ENCODE data around the gene MYRIP. TPM values are rescaled to one million over a fixed set of nuclear protein-coding genes. Genes with fewer than 3 reads are reported as not detected.

MYRIP gene
- polyA plus RNA-seq, 1 of the 3 experiments (the other 2 are of a cell fraction): 1.2 TPM

DNA sequence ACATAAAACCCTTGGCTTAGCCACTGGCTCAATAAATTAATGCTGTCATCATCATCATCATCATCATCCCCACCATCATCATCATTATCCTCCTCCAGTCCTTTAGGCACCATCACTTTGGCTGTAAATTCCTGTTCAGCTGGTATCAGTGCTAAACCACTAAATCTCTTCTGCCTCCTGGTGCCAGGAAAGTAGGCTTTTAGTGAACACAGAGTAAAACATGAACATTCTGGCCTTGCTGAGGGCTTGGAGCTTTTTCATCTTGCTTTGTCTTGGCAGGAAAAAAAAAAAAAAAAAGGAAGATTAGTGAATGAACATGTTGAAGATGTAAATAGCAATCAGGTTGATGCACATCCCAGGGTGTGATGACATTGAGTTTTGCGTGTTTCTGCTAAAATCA is 432.8 kb downstream of the MYRIP start:
- H3K4me1 ChIP-seq (ENCODE audit: control insufficient read depth in 1 of 2, insufficient read depth in 2 of 2, low read depth in 1 of 2, low read length in 1 of 2): no peaks in the 10 kb centered on the region
- H3F3A ChIP-seq (replicated peaks; ENCODE audit: insufficient read depth): no peaks in the 10 kb centered on the region
- 59% methylated on average over 1 of the region's 1 CpG for WGBS (ENCODE audit: low lambda C conversion rate)
- TF ChIP-seq YY1 (IDR thresholded peaks at IDR 0.05; ENCODE audit: low read depth): no peak
- TF ChIP-seq MXI1 (IDR thresholded peaks at IDR 0.05; ENCODE audit: low read depth, low read length): no peak
- TF ChIP-seq, protein P1, sequence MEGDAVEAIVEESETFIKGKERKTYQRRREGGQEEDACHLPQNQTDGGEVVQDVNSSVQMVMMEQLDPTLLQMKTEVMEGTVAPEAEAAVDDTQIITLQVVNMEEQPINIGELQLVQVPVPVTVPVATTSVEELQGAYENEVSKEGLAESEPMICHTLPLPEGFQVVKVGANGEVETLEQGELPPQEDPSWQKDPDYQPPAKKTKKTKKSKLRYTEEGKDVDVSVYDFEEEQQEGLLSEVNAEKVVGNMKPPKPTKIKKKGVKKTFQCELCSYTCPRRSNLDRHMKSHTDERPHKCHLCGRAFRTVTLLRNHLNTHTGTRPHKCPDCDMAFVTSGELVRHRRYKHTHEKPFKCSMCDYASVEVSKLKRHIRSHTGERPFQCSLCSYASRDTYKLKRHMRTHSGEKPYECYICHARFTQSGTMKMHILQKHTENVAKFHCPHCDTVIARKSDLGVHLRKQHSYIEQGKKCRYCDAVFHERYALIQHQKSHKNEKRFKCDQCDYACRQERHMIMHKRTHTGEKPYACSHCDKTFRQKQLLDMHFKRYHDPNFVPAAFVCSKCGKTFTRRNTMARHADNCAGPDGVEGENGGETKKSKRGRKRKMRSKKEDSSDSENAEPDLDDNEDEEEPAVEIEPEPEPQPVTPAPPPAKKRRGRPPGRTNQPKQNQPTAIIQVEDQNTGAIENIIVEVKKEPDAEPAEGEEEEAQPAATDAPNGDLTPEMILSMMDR (IDR thresholded peaks at IDR 0.05): no peak
- TF ChIP-seq RFX5 (IDR thresholded peaks at IDR 0.05; ENCODE audit: low read length): no peak
- no peak overlapping the region for H3K9ac ChIP-seq
- H4K20me1 ChIP-seq (ENCODE audit: insufficient read depth): no peaks in the 10 kb centered on the region
- H3K9me3 ChIP-seq: no peaks in the 10 kb centered on the region
- H2AFZ ChIP-seq (ENCODE audit: low read depth): no peak overlapping the region
- ChIA-PET POLR2A (no interaction called here), CTCF (interaction anchor here (1.1 to 1.6 kb wide), 2 partner anchors 50 to 75 kb away, joined by 4 to 7 read pairs; no protein-coding TSS in a partner anchor)
- no peak for DNase-seq
- H3K9me2 ChIP-seq: no peaks in the 10 kb centered on the region
- no peak overlapping the region for H3K4me3 ChIP-seq (ENCODE audit: low read depth in 2 of 2, low read length in 1 of 2)
- H3K79me2 ChIP-seq (ENCODE audit: insufficient read depth): no peaks in the 10 kb centered on the region
- no peak overlapping the region for H3K4me2 ChIP-seq
- no peaks in the 10 kb centered on the region for H3K36me3 ChIP-seq (replicated peaks in 1 of 2; ENCODE audit: control insufficient read depth in 1 of 2, insufficient read depth in 2 of 2, low read length in 1 of 2)
- H3K27ac ChIP-seq (ENCODE audit: low read depth in 2 of 2, low read length in 1 of 2): no peak overlapping the region
- no peaks in the 10 kb centered on the region for H3K27me3 ChIP-seq (ENCODE audit: insufficient read depth)

DNA sequence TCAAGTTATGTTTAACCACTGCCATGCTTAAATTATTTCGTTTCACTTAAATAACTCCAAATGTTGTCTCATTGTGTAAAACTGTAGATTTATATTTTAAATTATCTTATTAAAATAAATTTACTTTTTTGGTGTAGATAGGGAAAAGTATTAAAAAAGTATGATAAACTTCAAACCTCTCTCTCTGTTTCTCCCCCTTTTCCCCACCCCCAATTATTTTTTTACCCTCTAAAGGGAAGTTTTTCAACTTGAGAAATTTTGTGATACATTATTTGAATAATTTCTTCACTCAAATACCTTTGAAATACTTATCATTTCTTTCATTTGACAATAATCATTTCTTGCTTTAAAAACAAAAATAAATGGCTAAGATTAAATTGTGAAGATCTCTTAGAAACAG is 433.2 kb downstream of the MYRIP start:
- H3K4me2 ChIP-seq: no peak overlapping the region
- CTCF ChIA-PET: interaction anchor here (1.0 to 1.6 kb wide), 3 partner anchors 8 to 74 kb away, joined by 3 to 7 read pairs (median 4); no protein-coding TSS in a partner anchor
- no peak for TF ChIP-seq GATA2 (CRISPR knock-in tag; IDR thresholded peaks at IDR 0.05)
- TF ChIP-seq RAD21 (IDR thresholded peaks at IDR 0.05; ENCODE audit: low read length): no peak
- no peak for TF ChIP-seq CHD2 (IDR thresholded peaks at IDR 0.05; ENCODE audit: low read length, partially characterized antibody)
- no peak for TF ChIP-seq ELF1 (IDR thresholded peaks at IDR 0.05)
- TF ChIP-seq GABPA (IDR thresholded peaks at IDR 0.05; ENCODE audit: low read depth): no peak
- TF ChIP-seq EP300 (IDR thresholded peaks at IDR 0.05; ENCODE audit: borderline replicate concordance in 1 of 2, low read depth in 1 of 2, low read length in 1 of 2): no peak
- no peak for TF ChIP-seq FOXJ3 (CRISPR knock-in tag; IDR thresholded peaks at IDR 0.05)
- TF ChIP-seq TAF1 (IDR thresholded peaks at IDR 0.05; ENCODE audit: borderline replicate concordance, low read depth, low read length): no peak
- TF ChIP-seq EZH2phosphoT487 (IDR thresholded peaks at IDR 0.05; ENCODE audit: borderline replicate concordance, low read depth): no peak
- TF ChIP-seq, protein P2, sequence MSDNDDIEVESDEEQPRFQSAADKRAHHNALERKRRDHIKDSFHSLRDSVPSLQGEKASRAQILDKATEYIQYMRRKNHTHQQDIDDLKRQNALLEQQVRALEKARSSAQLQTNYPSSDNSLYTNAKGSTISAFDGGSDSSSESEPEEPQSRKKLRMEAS (IDR thresholded peaks at IDR 0.05; ENCODE audit: low read depth): no peak
- no peak for TF ChIP-seq POLR2AphosphoS5 (IDR thresholded peaks at IDR 0.05; ENCODE audit: low read depth, low read length)
- no peak for TF ChIP-seq YY1 (IDR thresholded peaks at IDR 0.05; ENCODE audit: low read depth)
- TF ChIP-seq, protein P3, sequence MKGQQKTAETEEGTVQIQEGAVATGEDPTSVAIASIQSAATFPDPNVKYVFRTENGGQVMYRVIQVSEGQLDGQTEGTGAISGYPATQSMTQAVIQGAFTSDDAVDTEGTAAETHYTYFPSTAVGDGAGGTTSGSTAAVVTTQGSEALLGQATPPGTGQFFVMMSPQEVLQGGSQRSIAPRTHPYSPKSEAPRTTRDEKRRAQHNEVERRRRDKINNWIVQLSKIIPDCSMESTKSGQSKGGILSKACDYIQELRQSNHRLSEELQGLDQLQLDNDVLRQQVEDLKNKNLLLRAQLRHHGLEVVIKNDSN (IDR thresholded peaks at IDR 0.05; ENCODE audit: borderline replicate concordance, low read depth): no peak
- no peak for TF ChIP-seq TCF12 (IDR thresholded peaks at IDR 0.05)
- TF ChIP-seq JUND (IDR thresholded peaks at IDR 0.05): no peak
- no peaks in the 10 kb centered on the region for H3K9me2 ChIP-seq
- no peak overlapping the region for H3K27ac ChIP-seq (ENCODE audit: low read depth in 2 of 2, low read length in 1 of 2)
- no peaks in the 10 kb centered on the region for H3K36me3 ChIP-seq (replicated peaks in 1 of 2; ENCODE audit: control insufficient read depth in 1 of 2, insufficient read depth in 2 of 2, low read length in 1 of 2)
- H3K4me1 ChIP-seq (ENCODE audit: control insufficient read depth in 1 of 2, insufficient read depth in 2 of 2, low read depth in 1 of 2, low read length in 1 of 2): no peaks in the 10 kb centered on the region
- H3K9ac ChIP-seq: no peak overlapping the region
- H2AFZ ChIP-seq (ENCODE audit: low read depth): no peak overlapping the region
- no peaks in the 10 kb centered on the region for H3F3A ChIP-seq (replicated peaks; ENCODE audit: insufficient read depth)
- H3K9me3 ChIP-seq: no peaks in the 10 kb centered on the region
- POLR2A ChIA-PET: no interaction called here
- H3K27me3 ChIP-seq (ENCODE audit: insufficient read depth): no peaks in the 10 kb centered on the region
- no peak for DNase-seq
- 30% methylated on average over 1 of the region's 1 CpG for WGBS (ENCODE audit: low lambda C conversion rate)
- H3K79me2 ChIP-seq (ENCODE audit: insufficient read depth): no peaks in the 10 kb centered on the region
- H3K4me3 ChIP-seq (ENCODE audit: low read depth in 2 of 2, low read length in 1 of 2): no peak overlapping the region
- H4K20me1 ChIP-seq (ENCODE audit: insufficient read depth): no peaks in the 10 kb centered on the region

Data from SK-N-SH (cell line).